GM23338 (cell line): ENCODE data around the gene GPR171. TPM values are rescaled to one million over a fixed set of nuclear protein-coding genes. Genes with fewer than 3 reads are reported as not detected.

ENCODE experiments used
- ATAC-seq: fragments of 200-7000 bp; cut with Tn5 transposase; 3 replicates; pipeline ENCODE4 v1.9.1; 2020
- DNase-seq: peaks from one replicate; pipeline ENCODE4 v3.0.0-alpha.2; 2015; ENCODE audit warnings: low spot score
- H2AFZ ChIP-seq: fragments of 200-600 bp; sonication (generic); 2 replicates; pipeline ENCODE4 v1.8.0; 2016; ENCODE audit warnings: antibody characterized with exemption, mild to moderate bottlenecking, moderate library complexity
- H3F3A ChIP-seq: fragments of 200-600 bp; sonication (generic); replicated peaks from 2 replicates; pipeline ENCODE4 v1.8.0; 2017; ENCODE audit warnings: antibody characterized with exemption, mixed run types, low read depth
- H3K27ac ChIP-seq: fragments of 200-600 bp; sonication (generic); 2 replicates; pipeline ENCODE4 v1.6.1; 2016; ENCODE audit warnings: low read depth
- H3K27me3 ChIP-seq: fragments of 200-600 bp; sonication (generic); 2 replicates; pipeline ENCODE4 v1.8.0; 2016; ENCODE audit warnings: mild to moderate bottlenecking, mixed run types, moderate library complexity; ENCODE audit not compliant: insufficient read depth
- H3K36me3 ChIP-seq: fragments of 200-600 bp; sonication (generic); 2 replicates; pipeline ENCODE4 v1.8.0; 2016; ENCODE audit warnings: mild to moderate bottlenecking; ENCODE audit not compliant: insufficient read depth
- H3K4me1 ChIP-seq: fragments of 200-600 bp; sonication (generic); 2 replicates; pipeline ENCODE4 v1.8.0; 2016; ENCODE audit warnings: mild to moderate bottlenecking, moderate library complexity; ENCODE audit not compliant: insufficient read depth
- H3K4me2 ChIP-seq: fragments of 200-600 bp; sonication (generic); 2 replicates; pipeline ENCODE4 v1.7.1; 2017; ENCODE audit warnings: mixed run types
- H3K4me3 ChIP-seq: fragments of 200-600 bp; sonication (generic); 2 replicates; pipeline ENCODE4 v1.6.1; 2016; ENCODE audit warnings: mixed run types
- H3K79me2 ChIP-seq: fragments of 200-600 bp; sonication (generic); replicated peaks from 2 replicates; pipeline ENCODE4 v1.8.0; 2017; ENCODE audit warnings: mild to moderate bottlenecking; ENCODE audit not compliant: insufficient read depth
- H3K9me2 ChIP-seq: fragments of 200-600 bp; sonication (generic); 2 replicates; pipeline ENCODE4 v1.8.0; 2017; ENCODE audit not compliant: insufficient read depth
- H4K20me1 ChIP-seq: fragments of 200-600 bp; sonication (generic); replicated peaks from 2 replicates; pipeline ENCODE4 v1.8.0; 2017; ENCODE audit warnings: mild to moderate bottlenecking; ENCODE audit not compliant: insufficient read depth
- H3K27ac Mint-ChIP-seq: 2 replicates; pipeline ENCODE4 v1.8.0; 2020; ENCODE audit warnings: inconsistent platforms, mild to moderate bottlenecking, moderate library complexity, mixed read lengths
- H3K27me3 Mint-ChIP-seq: 3 replicates; pipeline ENCODE4 v1.8.0; 2022; ENCODE audit warnings: low read depth, mild to moderate bottlenecking, moderate library complexity, mixed read lengths, inconsistent platforms; ENCODE audit not compliant: insufficient read depth, poor library complexity
- H3K36me3 Mint-ChIP-seq: 3 replicates; pipeline ENCODE4 v1.8.0; 2021; ENCODE audit warnings: low read depth, mild to moderate bottlenecking, inconsistent platforms, moderate library complexity, mixed read lengths
- H3K4me1 Mint-ChIP-seq: 3 replicates; pipeline ENCODE4 v1.8.0; 2020; ENCODE audit warnings: mild to moderate bottlenecking, inconsistent platforms, mixed read lengths
- H3K4me3 Mint-ChIP-seq: 3 replicates; pipeline ENCODE4 v1.8.0; 2021; ENCODE audit warnings: moderate library complexity, mild to moderate bottlenecking, inconsistent platforms, mixed read lengths
- H3K9me3 Mint-ChIP-seq: 3 replicates; pipeline ENCODE4 v1.8.0; 2020; ENCODE audit warnings: moderate library complexity, mild to moderate bottlenecking, inconsistent platforms, mixed read lengths
- CREB1 ChIP-seq: fragments of 250-450 bp; sonication (Bioruptor Pico); IDR thresholded peaks from 2 replicates; pipeline ENCODE4 v1.5.0; 2020; ENCODE audit warnings: low read depth, mild to moderate bottlenecking, moderate library complexity
- CTCF ChIP-seq, 2 experiments: fragments of 200-600 bp in 1 of 2; sonication (generic) in 1 of 2; conservative IDR thresholded peaks; 2 replicates each; pipeline versions ENCODE4 v1.5.1 to v1.6.1; 2016 to 2017; ENCODE audit warnings: antibody characterized with exemption in 2 of 2, low read depth in 2 of 2, mild to moderate bottlenecking in 2 of 2, moderate library complexity in 1 of 2
- ETS1 ChIP-seq: IDR thresholded peaks from 2 replicates; pipeline ENCODE4 v1.6.1; 2016; ENCODE audit warnings: antibody characterized with exemption
- EZH2 ChIP-seq: fragments of 200-600 bp; sonication (generic); IDR thresholded peaks from one replicate; pipeline ENCODE4 v1.8.0; 2017; ENCODE audit warnings: antibody characterized with exemption, mild to moderate bottlenecking, low read depth; ENCODE audit not compliant: unreplicated experiment
- EZH2phosphoT487 ChIP-seq: fragments of 200-600 bp; sonication (generic); IDR thresholded peaks from one replicate; pipeline ENCODE4 v1.8.1; 2018; ENCODE audit warnings: antibody characterized with exemption; ENCODE audit not compliant: unreplicated experiment
- JUNB ChIP-seq: IDR thresholded peaks from one replicate; pipeline ENCODE4 v1.6.1; 2016; ENCODE audit warnings: antibody characterized with exemption; ENCODE audit not compliant: unreplicated experiment
- NANOG ChIP-seq: IDR thresholded peaks from 2 replicates; pipeline ENCODE4 v1.6.1; 2016; ENCODE audit warnings: antibody characterized with exemption, borderline replicate concordance
- POLR2AphosphoS5 ChIP-seq: IDR thresholded peaks from 2 replicates; pipeline ENCODE4 v1.6.1; 2016; ENCODE audit warnings: antibody characterized with exemption, low read depth
- STAT1 ChIP-seq: IDR thresholded peaks from one replicate; pipeline ENCODE4 v1.6.1; 2016; ENCODE audit warnings: antibody characterized with exemption; ENCODE audit not compliant: unreplicated experiment
- ZNF114 ChIP-seq: fragments of 250-450 bp; sonication (Bioruptor Pico); IDR thresholded peaks from 2 replicates; pipeline ENCODE4 v1.5.0; 2020; ENCODE audit warnings: mild to moderate bottlenecking, moderate library complexity
- ZNF331 ChIP-seq: fragments of 250-450 bp; sonication (Bioruptor Pico); IDR thresholded peaks from 2 replicates; pipeline ENCODE4 v1.5.0; 2020; ENCODE audit warnings: low read depth, mild to moderate bottlenecking, moderate library complexity
- ZNF462 ChIP-seq: fragments of 250-450 bp; sonication (Bioruptor Pico); IDR thresholded peaks from 2 replicates; pipeline ENCODE4 v1.5.0; 2020; ENCODE audit warnings: mild to moderate bottlenecking, moderate library complexity
- polyA plus RNA-seq: library from polyadenylated mRNA; unstranded; fragments of >200 nt; fragmentation: Nextera tagmentation; extraction: Ambion mirVana; gene quantifications from 2 replicates; pipeline ENCODE4 v1.2.1, GENCODE V29; 2016
- total RNA-seq: library from RNA; depleted of rRNA; stranded (reverse); fragments of >200 nt; shearing (Covaris generic); gene quantifications from 2 replicates; pipeline ENCODE4 v1.2.3, GENCODE V29; 2014

Gene GPR171
- total and polyA plus RNA-seq, 2 experiments from 2014 or later = 3.4 TPM; not detected in 1

GRCh38 chr3:151219056-151219455 is 16.0 kb upstream of the GPR171 start (continued):
- TF ChIP-seq CTCF (conservative IDR thresholded peaks at IDR 0.05; ENCODE audit: low read depth in 2 of 2) (no peak), ZNF114 (CRISPR knock-in tag) (no peak), POLR2AphosphoS5 (no peak)

- H3K4me2 ChIP-seq = no peak overlapping the region
- no peaks in the 10 kb centered on the region for H3K36me3 ChIP-seq
- H3K27ac ChIP-seq = no peak overlapping the region
- no peak for TF ChIP-seq JUNB
- TF ChIP-seq EZH2phosphoT487 = no peak
- no peak for TF ChIP-seq NANOG
- TF ChIP-seq CREB1 (CRISPR knock-in tag) = no peak
- TF ChIP-seq POLR2AphosphoS5 = no peak
- no peak for TF ChIP-seq EZH2
- TF ChIP-seq ZNF114 (CRISPR knock-in tag) = no peak
- TF ChIP-seq CTCF (conservative IDR thresholded peaks at IDR 0.05; ENCODE audit: low read depth in 2 of 2) = no peak
- no peak for TF ChIP-seq ZNF331
- TF ChIP-seq ETS1 = no peak
- TF ChIP-seq STAT1 = no peak
- TF ChIP-seq ZNF462 (CRISPR knock-in tag) = no peak
Observed at GRCh38 chr3:151218136-151218535, 15.1 kb upstream of the GPR171 start.

More at GRCh38 chr3:151218136-151218535, 15.1 kb upstream of the GPR171 start:
- Mint-ChIP-seq H3K4me1 (peaks cover 17% of the 10 kb centered on the region; the same call in 2 of the 3 replicates), H3K36me3 (peaks cover 34% of the 10 kb centered on the region), H3K9me3 (peaks cover 19% of the 10 kb centered on the region), H3K4me3 (no peak overlapping the region), H3K27ac (no peak overlapping the region), H3K27me3 (no peaks in the 10 kb centered on the region)
- DNase-seq = no peak
- Histone ChIP-seq H2AFZ (no peak overlapping the region), H3F3A (no peaks in the 10 kb centered on the region), H4K20me1 (no peaks in the 10 kb centered on the region), H3K4me3 (no peak overlapping the region), H3K9me2 (no peaks in the 10 kb centered on the region), H3K79me2 (no peaks in the 10 kb centered on the region), H3K27me3 (no peaks in the 10 kb centered on the region), H3K4me1 (peaks cover 19% of the 10 kb centered on the region)
- no peak for ATAC-seq
